Testis (tissue), 3 donors: ENCODE measurements around the gene SPZ1. TPM values are rescaled to one million over a fixed set of nuclear protein-coding genes. Genes with fewer than 3 reads are reported as not detected.
"Not testable (repeated sequence)": the region's sequence is repeated elsewhere in the genome, so short reads cannot be mapped to it uniquely, and the experiment has no call there.

Experiments
- DNase-seq: peaks from one replicate; pipeline ENCODE4 v3.0.0-alpha.2; 2019
- H3K27ac ChIP-seq, 2 donors: fragments of 200-600 bp; sonication (generic); one replicate each; pipeline ENCODE4 v1.5.1; 2019
- H3K27me3 ChIP-seq: fragments of 200-600 bp; sonication (generic); one replicate; pipeline ENCODE4 v1.5.1; 2019
- H3K36me3 ChIP-seq: fragments of 200-600 bp; sonication (generic); one replicate; pipeline ENCODE4 v1.5.1; 2017; ENCODE audit warnings: low read depth; ENCODE audit errors: missing control alignments
- H3K4me1 ChIP-seq: fragments of 200-600 bp; sonication (generic); one replicate; pipeline ENCODE4 v1.5.1; 2019
- H3K4me3 ChIP-seq, 2 donors: fragments of 200-600 bp; sonication (generic); one replicate each; pipeline ENCODE4 v1.5.1; 2017 to 2019
- H3K9me3 ChIP-seq: fragments of 200-600 bp; sonication (generic); one replicate; pipeline ENCODE4 v1.5.1; 2017
- CTCF ChIP-seq, 3 experiments: fragments of 450-650 bp in 2 of 3; fragments of 200-600 bp in 1 of 3; sonication (generic) in 1 of 3; IDR thresholded peaks; one replicate each; pipeline ENCODE4 v1.5.1; 2016 to 2019; ENCODE audit warnings: antibody characterized with exemption in 3 of 3, mild to moderate bottlenecking in 2 of 3, moderate library complexity in 1 of 3
- POLR2A ChIP-seq: fragments of 450-650 bp; IDR thresholded peaks from one replicate; pipeline ENCODE4 v1.6.1; 2017; ENCODE audit warnings: antibody characterized with exemption, mild to moderate bottlenecking, moderate library complexity
- WGBS, 2 donors: methylation state at CpG; one replicate each; pipeline ENCODE4 v1.1.5; 2018; 5-methylcytosine and 5-hydroxymethylcytosine counted together
- intact Hi-C: fragments of 100-400 bp; cut with DNase I; formaldehyde crosslinking; loops from one replicate; pipeline ENCODE4 v1.15.1; 2023; ENCODE audit warnings: low total_unique reads
- polyA plus RNA-seq: library from polyadenylated mRNA; stranded (reverse); fragments of 350-450 nt; fragmentation: Illumina TruSeq; extraction: RNeasy Lipid Tissue Mini Kit (QIAGEN cat#74804); gene quantifications from one replicate; pipeline ENCODE4 v1.2.3, GENCODE V29; 2014; ENCODE audit warnings: low read depth, low replicate concordance; ENCODE audit not compliant: insufficient read depth
- total RNA-seq, 2 donors: library from RNA; depleted of rRNA; stranded (reverse); fragments of >200 nt; gene quantifications; one replicate each; pipeline ENCODE4 v1.2.3, GENCODE V29; 2016

The SPZ1 gene
- total and polyA plus RNA-seq, 3 donors from 2014 or later: 4.2 to 23.4 (median 7.7) TPM

GRCh38 chr5:80341016-80341775 is 21.4 kb downstream of the SPZ1 start:
- Histone ChIP-seq H3K27me3 (no peaks in the 10 kb centered on the region), H3K27ac (no peak overlapping the region), H3K4me1 (no peaks in the 10 kb centered on the region), H3K4me3 (no peak overlapping the region), H3K9me3 (no peaks in the 10 kb centered on the region), H3K36me3 (no peaks in the 10 kb centered on the region)
- intact Hi-C loops: no loop called here
- no peak for DNase-seq
- TF ChIP-seq POLR2A: no peak
- no peak for TF ChIP-seq CTCF (IDR thresholded peaks at IDR 0.05)
- WGBS, 2 donors: 79 to 82% methylated on average over 4 of the region's 4 CpGs

GRCh38 chr5:80343067-80343466 is 23.3 kb downstream of the SPZ1 start:
- intact Hi-C loops: no loop called here
- Histone ChIP-seq H3K9me3 (no peaks in the 10 kb centered on the region), H3K4me1 (no peaks in the 10 kb centered on the region), H3K27me3 (no peaks in the 10 kb centered on the region), H3K4me3 (no peak overlapping the region), H3K36me3 (no peaks in the 10 kb centered on the region), H3K27ac (no peak overlapping the region)
- 85 to 92% methylated on average over 3 of the region's 3 CpGs for WGBS, 2 donors
- no peak for TF ChIP-seq POLR2A
- TF ChIP-seq CTCF (IDR thresholded peaks at IDR 0.05): no peak
- DNase-seq: no peak

- TF ChIP-seq CTCF (IDR thresholded peaks at IDR 0.05) (peak in 1 of 3 experiments; percentile 9), POLR2A (no peak)
Measured at GRCh38 chr5:80346055-80346454, 26.3 kb downstream of the SPZ1 start.

GRCh38 chr5:80348171-80348570 is 28.4 kb downstream of the SPZ1 start:
- Histone ChIP-seq H3K9me3 (no peaks in the 10 kb centered on the region), H3K4me3 (no peak overlapping the region), H3K27ac (no peak overlapping the region), H3K27me3 (no peaks in the 10 kb centered on the region), H3K4me1 (no peaks in the 10 kb centered on the region), H3K36me3 (no peaks in the 10 kb centered on the region)
- TF ChIP-seq POLR2A (no peak), CTCF (IDR thresholded peaks at IDR 0.05) (no peak)
- intact Hi-C loops: no loop called here
- WGBS, 2 donors: 56 to 73% methylated on average over 1 of the region's 1 CpG
- DNase-seq: no peak

More at GRCh38 chr5:80346055-80346454, 26.3 kb downstream of the SPZ1 start:
- intact Hi-C loops: no loop called here
- Histone ChIP-seq H3K36me3 (no peaks in the 10 kb centered on the region), H3K4me3 (no peak overlapping the region), H3K27ac (no peak overlapping the region), H3K4me1 (no peaks in the 10 kb centered on the region), H3K9me3 (no peaks in the 10 kb centered on the region), H3K27me3 (no peaks in the 10 kb centered on the region)
- DNase-seq: peak; percentile 29
- 69 to 71% methylated on average over 2 of the region's 2 CpGs for WGBS, 2 donors

GRCh38 chr5:80351019-80351418 is 31.2 kb downstream of the SPZ1 start:
- intact Hi-C loops, DNase-seq, H3K27ac ChIP-seq, H3K36me3 ChIP-seq, H3K4me1 ChIP-seq, H3K4me3 ChIP-seq, H3K9me3 ChIP-seq, H3K27me3 ChIP-seq: not testable (repeated sequence)
- 59 to 65% methylated on average over 15 of the region's 15 CpGs for WGBS, 2 donors
